GM21619 (cell line): ENCODE results near the gene SBF2.

Experiments
- ATAC-seq: cut with Tn5 transposase; IDR thresholded peaks from one replicate; pipeline ENCODE4 v1.9.1; 2021; ENCODE audit not compliant: unreplicated experiment

Gene SBF2

GRCh38 chr11:10293423-10294289, at the start of gene SBF2:
Gene SBF2 (minus strand): TSS chr11:10294219. CDS start chr11:10294069, 150 bp downstream.
- peak; percentile 40 for ATAC-seq

- no peak for ATAC-seq
Measured at GRCh38 chr11:10338287-10338686, 44.3 kb upstream of the SBF2 start.

GRCh38 chr11:10333490-10333889, 39.5 kb upstream of the SBF2 start:
- no peak for ATAC-seq

- ATAC-seq: no peak
Measured at GRCh38 chr11:10331548-10332289, 37.7 kb upstream of the SBF2 start.

- no peak for ATAC-seq
Measured at GRCh38 chr11:10329935-10330334, 35.9 kb upstream of the SBF2 start.

- no peak for ATAC-seq
Measured at GRCh38 chr11:10329356-10329755, 35.3 kb upstream of the SBF2 start.

- no peak for ATAC-seq
Measured at GRCh38 chr11:10328314-10329098, 34.5 kb upstream of the SBF2 start.

- ATAC-seq: no peak
Measured at GRCh38 chr11:10327254-10327653, 33.2 kb upstream of the SBF2 start.

- no peak for ATAC-seq
Measured at GRCh38 chr11:10326012-10326964, 32.3 kb upstream of the SBF2 start.

- no peak for ATAC-seq
Measured at GRCh38 chr11:10325277-10326011, 31.4 kb upstream of the SBF2 start.

GRCh38 chr11:10324474-10324873, 30.5 kb upstream of the SBF2 start:
- no peak for ATAC-seq

- no peak for ATAC-seq
Measured at GRCh38 chr11:10323793-10324170, 29.8 kb upstream of the SBF2 start.

- no peak for ATAC-seq
Measured at GRCh38 chr11:10322830-10323792, 29.1 kb upstream of the SBF2 start.

GRCh38 chr11:10322401-10322800, 28.4 kb upstream of the SBF2 start:
- no peak for ATAC-seq

- no peak for ATAC-seq
Measured at GRCh38 chr11:10320736-10321465, 26.9 kb upstream of the SBF2 start.

GRCh38 chr11:10319702-10320558, 25.9 kb upstream of the SBF2 start:
- no peak for ATAC-seq

GRCh38 chr11:10318527-10318802, 24.4 kb upstream of the SBF2 start:
- ATAC-seq: no peak
